Adipocyte (in vitro differentiated cells): ENCODE measurements around the gene TAP2.
"Not testable (repeated sequence)": the region's sequence is repeated elsewhere in the genome, so short reads cannot be mapped to it uniquely, and the experiment has no call there.

ENCODE experiments used
- DNase-seq: peaks from one replicate; pipeline ENCODE4 v3.0.0-alpha.2; 2015; ENCODE audit warnings: low read depth
- H3K27me3 ChIP-seq: replicated peaks from 2 replicates; pipeline ENCODE4 v1.7.0; 2013; ENCODE audit warnings: mild to moderate bottlenecking, low read length, moderate library complexity; ENCODE audit not compliant: control insufficient read depth, insufficient read depth
- H3K36me3 ChIP-seq: 2 replicates; pipeline ENCODE4 v1.7.0; 2013; ENCODE audit warnings: low read length, mild to moderate bottlenecking, moderate library complexity; ENCODE audit not compliant: control insufficient read depth, insufficient read depth, severe bottlenecking
- H3K4me1 ChIP-seq: 2 replicates; pipeline ENCODE4 v1.7.0; 2013; ENCODE audit warnings: mild to moderate bottlenecking, low read length, moderate library complexity; ENCODE audit not compliant: control insufficient read depth, insufficient read depth
- H3K4me3 ChIP-seq: 2 replicates; pipeline ENCODE4 v1.7.0; 2013; ENCODE audit warnings: mild to moderate bottlenecking, low read length, moderate library complexity
- H3K9ac ChIP-seq: 2 replicates; pipeline ENCODE4 v1.7.0; 2013; ENCODE audit warnings: mild to moderate bottlenecking, low read length, moderate library complexity
- H3K9me3 ChIP-seq: 2 replicates; pipeline ENCODE4 v1.7.0; 2013; ENCODE audit warnings: mild to moderate bottlenecking, low read length, moderate library complexity; ENCODE audit not compliant: control insufficient read depth

Gene TAP2

DNA sequence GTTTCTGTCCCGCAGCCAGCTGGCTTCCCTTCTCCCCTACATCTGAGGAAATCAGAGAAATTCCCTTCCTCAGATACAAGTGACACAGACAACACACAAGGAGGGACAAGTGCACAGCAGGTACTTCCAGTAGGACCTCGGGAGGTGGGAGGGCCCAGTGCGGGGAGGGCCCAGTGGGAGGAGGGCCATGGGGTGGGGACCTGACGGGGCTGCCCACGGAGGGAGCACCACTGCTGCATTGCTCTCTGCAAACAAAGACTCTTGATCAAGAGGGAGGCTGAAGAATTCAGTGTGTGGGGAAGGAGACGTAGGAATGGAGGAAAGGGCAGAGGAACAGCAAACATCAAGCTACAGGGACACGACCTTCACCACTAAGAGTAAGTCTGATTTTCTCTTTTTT lies 9.0 kb downstream of the TAP2 start:
- DNase-seq = no peak
- no peaks in the 10 kb centered on the region for H3K9me3 ChIP-seq
- H3K4me1 ChIP-seq = peaks cover 10% of the 10 kb centered on the region
- H3K4me3 ChIP-seq = no peak overlapping the region
- no peak overlapping the region for H3K9ac ChIP-seq
- H3K36me3 ChIP-seq = peaks cover 41% of the 10 kb centered on the region
- no peaks in the 10 kb centered on the region for H3K27me3 ChIP-seq

DNA sequence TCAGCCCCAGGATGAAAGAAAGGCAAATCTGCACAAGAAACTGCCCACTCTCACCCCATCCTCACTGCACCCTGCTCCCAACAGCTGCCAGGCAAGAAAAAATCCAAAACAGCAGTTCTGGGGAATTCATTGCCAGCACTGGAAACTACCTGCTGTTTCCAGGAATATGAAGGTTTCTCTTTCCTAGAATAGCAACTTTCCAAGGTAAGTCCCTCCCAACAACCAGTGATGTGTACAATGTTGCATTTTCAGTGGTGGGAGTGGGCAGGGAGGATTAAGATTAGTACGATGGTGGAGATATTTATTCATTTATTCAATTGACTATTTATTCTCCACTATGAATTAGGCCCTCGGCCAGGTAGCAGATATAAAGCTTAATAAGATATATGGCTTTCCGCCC lies 11.5 kb downstream of the TAP2 start:
- DNase-seq = no peak
- no peak overlapping the region for H3K9ac ChIP-seq

DNA sequence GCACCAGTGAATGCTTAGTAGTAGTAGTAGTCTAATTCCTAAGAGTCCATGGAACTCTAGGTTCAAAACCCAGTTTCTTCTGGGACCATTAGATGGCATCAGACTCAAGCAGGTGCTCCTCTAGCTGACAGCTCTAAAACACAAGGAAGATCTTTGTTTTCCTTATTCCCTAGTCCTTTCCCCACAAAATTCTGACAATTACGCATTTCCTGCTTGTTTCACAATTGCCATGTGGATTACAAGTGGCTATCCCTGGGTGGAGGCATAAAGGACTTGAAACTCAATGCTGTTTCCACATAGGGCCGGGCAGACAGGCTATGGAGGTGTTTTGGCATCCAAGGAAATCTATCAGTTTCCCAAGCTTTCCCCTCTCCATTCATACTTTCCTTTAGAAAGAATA lies 12.6 kb downstream of the TAP2 start:
- peaks cover 10% of the 10 kb centered on the region for H3K4me1 ChIP-seq
- H3K36me3 ChIP-seq = peaks cover 26% of the 10 kb centered on the region
- H3K4me3 ChIP-seq = no peak overlapping the region
- H3K27me3 ChIP-seq = no peaks in the 10 kb centered on the region
- no peaks in the 10 kb centered on the region for H3K9me3 ChIP-seq
- peak; percentile 52 for DNase-seq
- no peak overlapping the region for H3K9ac ChIP-seq

More for the DNA sequence above, 11.5 kb downstream of the TAP2 start:
- no peaks in the 10 kb centered on the region for H3K9me3 ChIP-seq
- no peaks in the 10 kb centered on the region for H3K27me3 ChIP-seq
- no peak overlapping the region for H3K4me3 ChIP-seq
- H3K4me1 ChIP-seq = peaks cover 10% of the 10 kb centered on the region
- peaks cover 29% of the 10 kb centered on the region for H3K36me3 ChIP-seq

DNA sequence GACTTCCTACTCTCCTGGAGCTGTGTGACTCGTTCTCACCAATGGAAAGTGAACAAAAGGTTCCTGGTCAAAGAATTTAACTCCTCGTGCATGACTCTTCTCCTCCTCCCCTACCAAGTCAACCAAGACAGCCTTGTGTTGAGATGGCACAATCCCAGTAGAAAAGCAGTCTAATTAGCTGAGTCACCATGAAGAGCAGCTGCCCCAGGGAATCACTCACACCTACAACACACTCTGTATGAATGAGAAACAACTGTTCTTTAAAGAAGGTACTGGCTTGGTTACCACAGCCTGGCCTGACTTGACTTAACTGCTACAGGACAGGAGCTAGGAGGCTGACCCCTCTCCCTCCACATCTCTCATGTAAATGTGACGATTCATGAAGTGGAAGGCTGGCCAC lies 18.8 kb downstream of the TAP2 start:
- Histone ChIP-seq H3K4me3 (no peak overlapping the region), H3K27me3 (no peaks in the 10 kb centered on the region), H3K9me3 (no peaks in the 10 kb centered on the region), H3K9ac (no peak overlapping the region), H3K36me3 (no peaks in the 10 kb centered on the region), H3K4me1 (peaks cover 13% of the 10 kb centered on the region)
- DNase-seq = peak; percentile 34

DNA sequence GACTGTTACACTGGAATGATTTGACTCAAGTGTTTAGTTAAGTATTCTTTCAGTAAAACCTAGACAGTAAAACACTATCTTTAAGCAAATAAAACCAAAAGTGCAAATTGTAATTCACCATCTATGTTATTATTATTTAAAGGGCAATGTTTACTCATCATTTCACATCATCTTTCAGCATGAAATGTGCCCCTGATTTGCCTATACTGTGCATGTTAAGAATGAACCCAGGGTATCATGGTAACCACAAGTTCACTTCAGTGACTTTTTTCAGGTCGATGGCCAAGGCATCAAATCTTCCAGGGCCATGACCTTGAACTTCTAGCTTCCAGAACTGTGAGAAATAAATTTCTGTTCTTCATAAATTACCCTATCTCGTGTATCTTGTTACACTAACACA lies 19.7 kb downstream of the TAP2 start:
- Histone ChIP-seq H3K36me3 (no peaks in the 10 kb centered on the region), H3K4me1 (peaks cover 13% of the 10 kb centered on the region), H3K4me3 (no peak overlapping the region), H3K9ac (no peak overlapping the region), H3K27me3 (no peaks in the 10 kb centered on the region), H3K9me3 (no peaks in the 10 kb centered on the region)
- no peak for DNase-seq

DNA sequence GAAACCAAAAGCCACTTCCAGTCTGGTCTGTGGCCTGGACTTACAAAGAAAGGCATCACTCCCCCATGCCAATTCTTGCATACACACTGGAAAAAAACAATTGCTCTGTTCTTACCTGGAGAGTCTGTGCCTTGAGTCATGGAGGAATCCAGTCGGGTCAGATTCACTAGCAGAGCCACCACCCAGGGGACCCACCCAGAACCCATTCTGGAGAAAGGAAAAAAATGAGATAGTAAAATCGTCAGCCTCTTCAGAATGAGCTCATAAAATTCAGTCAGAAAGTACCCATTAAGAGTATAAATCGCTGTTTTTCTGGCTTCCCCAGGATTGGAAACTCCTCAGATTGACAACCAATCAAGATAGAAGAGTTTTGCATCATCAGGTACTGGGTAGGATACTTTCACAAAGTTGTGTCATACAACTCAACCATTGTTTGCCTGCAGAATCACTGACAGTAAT lies 21.8 kb downstream of the TAP2 start, which contains the start of gene HLA-DOB:
HLA-DOB (minus strand) TSS at position 257 of the 459 bp plus-strand sequence; CDS start at position 206, 51 bp downstream.
- peak; percentile 43 for DNase-seq
- H3K36me3 ChIP-seq = no peaks in the 10 kb centered on the region
- H3K4me1 ChIP-seq = peaks cover 13% of the 10 kb centered on the region
- H3K4me3 ChIP-seq = no peak within 1 kb of the TSS
- no peaks in the 10 kb centered on the region for H3K27me3 ChIP-seq
- H3K9ac ChIP-seq = no peak within 1 kb of the TSS
- no peaks in the 10 kb centered on the region for H3K9me3 ChIP-seq

DNA sequence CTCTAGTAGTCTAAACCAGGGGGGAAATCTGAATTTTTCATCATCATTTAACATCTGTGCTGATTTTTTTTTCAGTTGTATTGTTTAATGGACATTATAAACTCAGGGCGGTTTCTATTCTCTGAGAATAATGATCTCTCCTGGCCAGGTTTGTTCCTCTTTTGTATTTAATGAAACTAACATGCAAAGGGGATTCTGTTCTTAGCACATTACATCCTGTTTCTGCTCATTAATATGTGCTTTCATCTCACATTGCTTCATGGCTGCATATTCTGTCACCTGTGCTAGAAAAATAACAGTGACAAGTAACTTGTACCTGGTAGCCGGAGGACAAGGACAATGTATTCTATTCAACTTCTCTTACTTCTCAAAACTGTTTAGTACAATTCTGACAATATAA lies 22.5 kb downstream of the TAP2 start:
- Histone ChIP-seq H3K9ac (no peak overlapping the region), H3K36me3 (no peaks in the 10 kb centered on the region), H3K4me1 (peaks cover 13% of the 10 kb centered on the region), H3K4me3 (no peak overlapping the region), H3K27me3 (no peaks in the 10 kb centered on the region), H3K9me3 (no peaks in the 10 kb centered on the region)
- DNase-seq = no peak

DNA sequence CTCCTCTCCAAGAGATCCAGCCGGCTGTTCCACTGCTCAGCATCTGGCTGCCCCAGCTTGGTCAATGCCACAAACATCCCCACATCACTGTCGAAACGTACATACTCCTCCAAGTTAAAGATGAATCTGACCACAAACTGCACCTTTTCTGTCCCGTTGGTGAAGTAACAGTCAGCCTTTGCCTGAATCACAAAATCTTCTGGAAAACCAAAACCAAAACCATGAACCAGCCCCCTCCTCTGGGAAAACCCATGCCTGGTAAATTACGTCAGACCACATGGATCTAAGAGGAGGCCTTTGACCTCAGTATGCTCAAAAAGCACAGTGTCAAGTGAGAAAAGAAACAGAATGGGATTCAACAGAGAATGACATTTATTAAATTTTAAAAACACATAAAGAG lies 23.4 kb downstream of the TAP2 start:
- DNase-seq = no peak
- Histone ChIP-seq H3K36me3 (no peaks in the 10 kb centered on the region), H3K9ac (no peak overlapping the region), H3K9me3 (no peaks in the 10 kb centered on the region), H3K4me3 (no peak overlapping the region), H3K27me3 (no peaks in the 10 kb centered on the region), H3K4me1 (peaks cover 13% of the 10 kb centered on the region)

DNA sequence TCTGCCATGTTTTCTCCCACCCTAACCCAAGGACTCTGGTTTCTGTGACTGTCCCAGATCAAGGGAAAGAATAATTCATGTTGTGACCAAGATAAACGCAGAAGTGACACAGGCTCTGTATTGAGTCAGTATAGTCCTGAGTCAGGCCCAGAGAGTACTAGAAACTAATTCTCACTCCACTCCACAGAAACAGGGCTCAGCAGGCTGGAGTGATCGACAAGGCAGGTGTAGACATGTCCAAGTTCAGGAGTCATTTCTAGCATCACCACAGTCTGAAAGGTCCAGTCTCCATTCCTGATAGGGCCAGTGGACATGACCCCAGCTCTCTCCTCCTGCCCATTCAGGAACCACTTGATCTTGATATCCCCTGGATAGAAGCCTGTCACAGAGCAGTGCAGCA lies 24.4 kb downstream of the TAP2 start:
- H3K4me1 ChIP-seq = peaks cover 6% of the 10 kb centered on the region
- no peak overlapping the region for H3K4me3 ChIP-seq
- H3K36me3 ChIP-seq = no peaks in the 10 kb centered on the region
- no peak for DNase-seq
- H3K27me3 ChIP-seq = no peaks in the 10 kb centered on the region
- H3K9ac ChIP-seq = no peak overlapping the region
- no peaks in the 10 kb centered on the region for H3K9me3 ChIP-seq

DNA sequence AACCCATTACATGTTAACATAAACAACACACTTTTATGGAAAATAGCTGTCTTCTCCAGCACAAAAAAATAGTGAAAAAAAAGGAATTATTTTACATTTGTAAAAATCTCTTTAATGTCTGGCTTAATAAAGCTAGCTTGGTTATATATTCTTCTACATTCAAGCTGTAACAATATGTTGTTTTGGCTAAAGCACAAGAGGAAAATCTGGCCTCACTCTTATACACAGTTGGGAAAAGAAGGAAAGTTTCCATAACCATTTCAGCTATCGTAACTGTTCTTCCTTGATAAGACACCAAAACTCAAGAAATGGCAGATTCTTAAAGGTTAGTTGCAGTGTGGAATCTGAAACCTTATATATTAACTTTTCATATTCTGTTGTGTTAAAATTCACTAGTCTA lies 29.4 kb downstream of the TAP2 start:
- no peak for DNase-seq
- Histone ChIP-seq H3K9me3 (no peaks in the 10 kb centered on the region), H3K4me1 (no peaks in the 10 kb centered on the region), H3K4me3 (no peak overlapping the region), H3K36me3 (no peaks in the 10 kb centered on the region), H3K9ac (no peak overlapping the region), H3K27me3 (peaks cover 5% of the 10 kb centered on the region)

DNA sequence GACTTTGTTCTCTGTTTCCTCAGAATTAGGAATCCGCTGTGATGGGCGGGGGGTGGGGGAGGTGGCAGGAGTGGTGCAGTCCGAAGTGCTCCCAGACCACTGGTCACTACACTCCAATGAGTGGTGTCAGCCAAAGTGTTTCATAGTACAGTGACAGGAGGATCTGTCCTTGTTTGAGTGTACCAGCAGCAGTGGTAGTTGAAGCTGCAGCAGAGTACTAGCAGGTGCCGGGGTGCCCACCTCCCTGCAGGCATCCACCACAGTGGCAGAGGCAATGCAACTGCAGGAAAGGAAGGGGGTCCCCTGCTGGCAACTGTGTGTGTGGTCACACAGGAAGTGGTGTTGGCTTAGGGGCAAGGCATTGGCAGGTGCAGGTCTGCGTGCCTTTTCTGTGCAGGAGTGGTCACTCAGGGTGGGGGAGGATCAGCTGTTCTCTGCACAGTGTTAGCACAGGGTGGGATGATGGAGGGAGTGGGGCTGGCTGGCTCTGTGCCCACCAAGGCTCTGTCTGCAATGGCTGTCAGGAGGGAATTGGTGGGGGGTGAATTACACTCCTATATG lies 31.4 kb downstream of the TAP2 start:
- no peak overlapping the region for H3K9ac ChIP-seq
- no peak for DNase-seq
- H3K4me1 ChIP-seq = no peaks in the 10 kb centered on the region
- peaks cover 11% of the 10 kb centered on the region for H3K27me3 ChIP-seq
- peaks cover 6% of the 10 kb centered on the region for H3K9me3 ChIP-seq
- H3K4me3 ChIP-seq = no peak overlapping the region
- H3K36me3 ChIP-seq = no peaks in the 10 kb centered on the region

DNA sequence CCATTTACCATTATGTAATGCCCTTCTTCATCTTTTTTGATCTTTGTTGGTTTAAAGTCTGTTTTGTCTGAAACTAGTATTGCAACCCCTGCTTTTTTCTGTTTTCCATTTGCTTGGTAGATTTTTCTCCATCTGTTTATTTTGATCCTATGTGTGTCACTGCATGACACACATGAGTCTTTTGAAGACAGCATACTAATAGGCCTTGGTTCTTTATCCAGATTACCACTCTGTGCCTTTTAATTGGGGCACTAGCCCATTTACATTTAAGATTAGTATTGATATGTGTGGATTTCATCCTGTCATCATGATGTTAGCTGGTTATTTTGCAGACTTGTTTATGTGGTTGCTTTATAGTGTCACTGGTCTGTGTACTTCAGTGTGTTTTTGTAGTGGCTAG lies 33.1 kb downstream of the TAP2 start:
- not testable (repeated sequence) for H3K9me3 ChIP-seq, H3K4me1 ChIP-seq, H3K9ac ChIP-seq, DNase-seq, H3K4me3 ChIP-seq, H3K36me3 ChIP-seq
- H3K27me3 ChIP-seq = peaks cover 14% of the 10 kb centered on the region
